Glutamatergic neuron (in vitro differentiated cells): ENCODE results near the gene SLC7A8. TPM values are rescaled to one million over a fixed set of nuclear protein-coding genes. Genes with fewer than 3 reads are reported as not detected.

ENCODE experiments used
- DNase-seq: peaks from one replicate; pipeline ENCODE4 v3.0.0; 2022
- H3K27ac Mint-ChIP-seq: one replicate; pipeline ENCODE4 v1.8.0; 2020; ENCODE audit warnings: mild to moderate bottlenecking, mixed read lengths, inconsistent platforms; ENCODE audit not compliant: unreplicated experiment
- H3K27me3 Mint-ChIP-seq: one replicate; pipeline ENCODE4 v1.8.0; 2020; ENCODE audit warnings: mild to moderate bottlenecking, moderate library complexity, mixed read lengths, inconsistent platforms; ENCODE audit not compliant: unreplicated experiment
- H3K36me3 Mint-ChIP-seq: one replicate; pipeline ENCODE4 v1.8.0; 2020; ENCODE audit warnings: mild to moderate bottlenecking, mixed read lengths, inconsistent platforms; ENCODE audit not compliant: unreplicated experiment
- H3K4me1 Mint-ChIP-seq: one replicate; pipeline ENCODE4 v1.8.0; 2020; ENCODE audit warnings: mild to moderate bottlenecking, low read depth, mixed read lengths, inconsistent platforms; ENCODE audit not compliant: unreplicated experiment
- H3K4me3 Mint-ChIP-seq: one replicate; pipeline ENCODE4 v1.8.0; 2020; ENCODE audit warnings: mild to moderate bottlenecking, mixed read lengths, inconsistent platforms; ENCODE audit not compliant: unreplicated experiment
- H3K9me3 Mint-ChIP-seq: one replicate; pipeline ENCODE4 v1.8.0; 2020; ENCODE audit warnings: mild to moderate bottlenecking, moderate library complexity, mixed read lengths, inconsistent platforms; ENCODE audit not compliant: unreplicated experiment
- CTCF ChIP-seq: fragments of 200-600 bp; sonication (generic); IDR thresholded peaks from one replicate; pipeline ENCODE4 v1.5.0; 2021; ENCODE audit not compliant: partially characterized antibody, unreplicated experiment
- total RNA-seq: library from RNA; stranded (reverse); fragmentation: NEBNext Ultra II Directional; extraction: Animal tissue kit (Norgen Biotek cat#: 25700); gene quantifications from one replicate; pipeline ENCODE4 v1.2.1, GENCODE V29; 2021; ENCODE audit not compliant: unreplicated experiment

SLC7A8 gene
- total RNA-seq, 1 donor from 2014 or later: 7.9 TPM

- Mint-ChIP-seq H3K4me1 (no peaks in the 10 kb centered on the region), H3K9me3 (peaks cover 3% of the 10 kb centered on the region), H3K27ac (no peak overlapping the region), H3K36me3 (peaks cover 9% of the 10 kb centered on the region), H3K27me3 (peaks cover 2% of the 10 kb centered on the region), H3K4me3 (no peak overlapping the region)
- no peak for TF ChIP-seq CTCF
- DNase-seq: no peak
These were observed 33.9 kb upstream of the SLC7A8 start for GRCh38 chr14:23217032-23218020.

- no peak overlapping the region for H3K4me3 Mint-ChIP-seq
- H3K36me3 Mint-ChIP-seq: peaks cover 9% of the 10 kb centered on the region
- DNase-seq: no peak
- H3K27ac Mint-ChIP-seq: no peak overlapping the region
- H3K4me1 Mint-ChIP-seq: no peaks in the 10 kb centered on the region
- peaks cover 2% of the 10 kb centered on the region for H3K27me3 Mint-ChIP-seq
- H3K9me3 Mint-ChIP-seq: peaks cover 5% of the 10 kb centered on the region
- TF ChIP-seq CTCF: no peak
These were observed 32.0 kb upstream of the SLC7A8 start for GRCh38 chr14:23215421-23215820.

DNA sequence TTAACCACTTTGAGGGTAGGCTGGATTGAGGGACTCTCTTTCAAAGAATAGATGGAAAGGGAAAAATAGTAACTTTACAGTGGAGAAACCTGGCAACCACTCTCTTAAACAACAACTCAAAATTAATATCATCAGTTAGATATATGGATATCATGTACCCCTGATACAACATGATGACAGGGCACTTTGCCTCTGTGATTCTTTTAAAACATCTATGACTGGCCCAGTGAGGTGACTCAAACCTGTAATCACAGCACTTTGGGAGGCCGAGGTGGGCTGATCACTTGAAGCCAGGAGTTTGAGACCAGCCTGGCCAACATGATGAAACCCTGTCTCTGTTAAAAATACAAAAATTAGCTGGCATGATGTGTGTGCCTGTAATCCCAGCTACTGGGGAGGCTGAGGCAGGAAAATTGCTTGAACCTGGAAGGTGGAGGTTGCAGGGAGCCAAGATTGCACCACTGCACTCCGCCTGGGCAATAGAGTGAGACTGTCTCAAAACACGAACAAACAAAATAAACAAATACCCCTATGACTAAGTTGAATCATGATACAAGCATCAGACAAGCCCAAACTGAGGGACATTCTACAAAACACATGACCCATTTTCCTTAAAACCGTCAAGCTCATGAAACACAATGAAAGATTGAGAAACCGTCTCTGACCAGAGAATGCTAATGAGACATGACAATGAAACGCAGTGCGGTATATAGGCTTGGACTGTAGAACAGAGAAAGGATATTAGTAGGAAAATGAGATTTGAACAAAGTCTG lies 26.4 kb upstream of the SLC7A8 start:
- Mint-ChIP-seq H3K4me3 (no peak overlapping the region), H3K27ac (no peak overlapping the region), H3K9me3 (peaks cover 1% of the 10 kb centered on the region), H3K4me1 (no peaks in the 10 kb centered on the region), H3K27me3 (peaks cover 2% of the 10 kb centered on the region), H3K36me3 (peaks cover 3% of the 10 kb centered on the region)
- DNase-seq: no peak
- no peak for TF ChIP-seq CTCF

DNA sequence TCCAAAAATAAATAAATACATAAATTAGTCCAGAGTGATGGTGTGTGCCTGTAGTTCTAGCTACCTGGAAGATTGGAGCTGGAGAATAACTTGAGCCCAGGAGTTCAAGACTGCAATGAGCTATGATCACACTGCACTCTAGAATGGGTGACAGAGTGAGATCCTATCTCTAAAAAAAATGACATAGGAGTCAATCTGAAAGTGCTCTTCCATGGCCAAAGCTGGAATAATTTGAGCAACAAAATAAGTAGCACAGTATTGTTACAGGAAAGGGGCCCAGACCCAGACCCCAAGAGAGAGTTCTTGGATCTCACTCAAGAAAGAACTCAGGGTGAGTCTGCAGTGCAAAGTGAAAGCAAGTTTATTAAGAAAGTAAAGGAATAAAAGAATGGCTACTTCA lies 24.9 kb upstream of the SLC7A8 start:
- Mint-ChIP-seq H3K36me3 (no peaks in the 10 kb centered on the region), H3K4me1 (no peaks in the 10 kb centered on the region), H3K9me3 (peaks cover 1% of the 10 kb centered on the region), H3K27me3 (peaks cover 2% of the 10 kb centered on the region), H3K4me3 (no peak overlapping the region), H3K27ac (no peak overlapping the region)
- TF ChIP-seq CTCF: no peak
- no peak for DNase-seq
